Motor neuron (in vitro differentiated cells): ENCODE results near the gene DHFR2. TPM values are rescaled to one million over a fixed set of nuclear protein-coding genes. Genes with fewer than 3 reads are reported as not detected.
A peak's percentile ranks its signal among the peaks of the same experiment; 100 is the strongest.
"Not testable (repeated sequence)": the region's sequence is repeated elsewhere in the genome, so short reads cannot be mapped to it uniquely, and the experiment has no call there.

Experiments
- ATAC-seq, 8 experiments: fragments of 200-7000 bp; cut with Tn5 transposase; replicated peaks in 6 of 8; 2 replicates each; pipeline ENCODE4 v1.8.0; 2021; ENCODE audit warnings: mild to moderate bottlenecking in 8 of 8, moderate library complexity in 8 of 8
- H3K27ac ChIP-seq, 2 donors: fragments of 250-450 bp; sonication (Bioruptor Pico); 2 replicates each; pipeline ENCODE4 v1.9.0; 2021; ENCODE audit warnings: antibody characterized with exemption in 2 of 2, mild to moderate bottlenecking in 2 of 2, moderate library complexity in 1 of 2
- H3K4me1 ChIP-seq, 2 donors: fragments of 250-450 bp; sonication (Bioruptor Pico); replicated peaks in 1 of 2; 2 replicates each; pipeline ENCODE4 v1.6.1; 2021; ENCODE audit warnings: antibody characterized with exemption in 2 of 2, mild to moderate bottlenecking in 2 of 2, moderate library complexity in 1 of 2
- H3K4me3 ChIP-seq, 5 donors: fragments of 250-450 bp; sonication (Bioruptor Pico); 2 replicates each; pipeline ENCODE4 v1.9.0; 2021; ENCODE audit warnings: antibody characterized with exemption in 5 of 5, mild to moderate bottlenecking in 5 of 5, moderate library complexity in 4 of 5
- WGBS, 10 experiments: fragments of 450-650 bp; shearing (Covaris generic); methylation state at CpG; one replicate each; pipeline ENCODE4 v1.0.0; 2022; 5-methylcytosine and 5-hydroxymethylcytosine counted together
- in situ Hi-C, 9 experiments: fragments of 400-800 bp; cut with MboI; loops; one replicate each; pipeline ENCODE4 v1.15.0; 2021; ENCODE audit warnings: low sequenced_read_pairs in 9 of 9, low pct_unique_long_range_greater_than_20kb in 2 of 9; ENCODE audit not compliant: unreplicated experiment in 9 of 9
- total RNA-seq, 8 experiments: library from RNA; unstranded; fragments of 300-600 nt; gene quantifications; 2 replicates each; pipeline versions ENCODE4 v1.2.3 to v1.2.4, GENCODE V29; 2022

Gene DHFR2
- total RNA-seq, 8 experiments from 2014 or later: 4.5 to 12.5 (median 7.9) TPM

- WGBS, 10 experiments: 84 to 100% (median 91%) methylated on average over 1 to 5 of the region's 5 CpGs
- H3K4me3 ChIP-seq: no peak overlapping the region
- peaks cover 0 to 8% of the 10 kb centered on the region in 2 donors for H3K4me1 ChIP-seq
- ATAC-seq: peak in 5 of 8 experiments; percentile 41 to 77 (median 74)
- no peak overlapping the region for H3K27ac ChIP-seq
- in situ Hi-C loops: no loop called here
Observed at GRCh38 chr3:94081884-94082283, 19.2 kb upstream of the DHFR2 start.

- H3K27ac ChIP-seq, H3K4me3 ChIP-seq, in situ Hi-C loops, ATAC-seq, H3K4me1 ChIP-seq: not testable (repeated sequence)
- 100% methylated on average over 1 to 2 of the region's 5 CpGs; no CpG with 5 or more reads in 6 of the 10 experiments for WGBS, 10 experiments
Observed at GRCh38 chr3:94080552-94080951, 17.8 kb upstream of the DHFR2 start.

- ATAC-seq: no peak
- no peak overlapping the region for H3K4me3 ChIP-seq
- WGBS, 10 experiments: 75 to 100% (median 100%) methylated on average over 1 to 3 of the region's 3 CpGs; no CpG with 5 or more reads in 2 of the 10 experiments
- in situ Hi-C loops: no loop called here
- H3K27ac ChIP-seq: no peak overlapping the region
- no peaks in the 10 kb centered on the region for H3K4me1 ChIP-seq
Observed at GRCh38 chr3:94076055-94076454, 13.3 kb upstream of the DHFR2 start.

- in situ Hi-C loops: no loop called here
- Histone ChIP-seq H3K4me1 (no peaks in the 10 kb centered on the region), H3K4me3 (no peak overlapping the region), H3K27ac (no peak overlapping the region)
- WGBS, 10 experiments: 80 to 100% (median 100%) methylated on average over 1 to 3 of the region's 4 CpGs; no CpG with 5 or more reads in 3 of the 10 experiments
- ATAC-seq: no peak
Observed at GRCh38 chr3:94071713-94072284, 9.1 kb upstream of the DHFR2 start.

- H3K4me1 ChIP-seq: no peaks in the 10 kb centered on the region
- no peak overlapping the region for H3K27ac ChIP-seq
- in situ Hi-C loops: no loop called here
- no peak overlapping the region for H3K4me3 ChIP-seq
- 67 to 100% (median 99%) methylated on average over 1 to 6 of the region's 6 CpGs; no CpG with 5 or more reads in 2 of the 10 experiments for WGBS, 10 experiments
- ATAC-seq: no peak
Observed at GRCh38 chr3:94070341-94070911, 7.7 kb upstream of the DHFR2 start.

- in situ Hi-C loops: loop anchor here in 1 of 9 experiments (10.0 kb wide), 1 partner anchor 65 kb away; no protein-coding TSS in a partner anchor
Observed at GRCh38 chr3:94069194-94069813, 6.6 kb upstream of the DHFR2 start.

GRCh38 chr3:94066506-94067500, 4.1 kb upstream of the DHFR2 start:
- in situ Hi-C loops: loop anchor here in 1 of 9 experiments (10.0 kb wide), 1 partner anchor 62 kb away; no protein-coding TSS in a partner anchor
- H3K4me1 ChIP-seq: peaks cover 4 to 6% of the 10 kb centered on the region in 2 donors
- H3K27ac ChIP-seq: no peak overlapping the region
- WGBS, 10 experiments: 80 to 100% (median 87%) methylated on average over 2 to 5 of the region's 6 CpGs; no CpG with 5 or more reads in 2 of the 10 experiments
- no peak overlapping the region for H3K4me3 ChIP-seq
- no peak for ATAC-seq

More at GRCh38 chr3:94069194-94069813, 6.6 kb upstream of the DHFR2 start:
- no peak overlapping the region for H3K27ac ChIP-seq
- ATAC-seq: no peak
- no peaks in the 10 kb centered on the region for H3K4me1 ChIP-seq
- 5 to 94% (median 65%) methylated on average over 2 to 4 of the region's 4 CpGs for WGBS, 10 experiments
- no peak overlapping the region for H3K4me3 ChIP-seq

GRCh38 chr3:94065819-94066480, 3.2 kb upstream of the DHFR2 start:
- no peak overlapping the region for H3K27ac ChIP-seq
- H3K4me3 ChIP-seq: no peak overlapping the region
- in situ Hi-C loops: loop anchor here in 1 of 9 experiments (10.0 kb wide), 1 partner anchor 61 kb away; no protein-coding TSS in a partner anchor
- H3K4me1 ChIP-seq: peaks cover 4 to 11% of the 10 kb centered on the region in 2 donors
- 64 to 100% (median 100%) methylated on average over 1 of the region's 1 CpG; no CpG with 5 or more reads in 3 of the 10 experiments for WGBS, 10 experiments
- ATAC-seq: no peak

GRCh38 chr3:94065122-94065521, 2.4 kb upstream of the DHFR2 start:
- Histone ChIP-seq H3K27ac (no peak overlapping the region), H3K4me3 (no peak overlapping the region), H3K4me1 (peaks cover 4 to 11% of the 10 kb centered on the region in 2 donors)
- in situ Hi-C loops: loop anchor here in 1 of 9 experiments (10.0 kb wide), 1 partner anchor 60 kb away; no protein-coding TSS in a partner anchor
- WGBS, 10 experiments: 0 to 100% (median 60%) methylated on average over 1 of the region's 1 CpG; no CpG with 5 or more reads in 5 of the 10 experiments
- ATAC-seq: no peak

- in situ Hi-C loops: loop anchor here in 1 of 9 experiments (10.0 kb wide), 1 partner anchor 60 kb away; no protein-coding TSS in a partner anchor
- ATAC-seq: no peak
- Histone ChIP-seq H3K4me1 (peaks cover 4 to 11% of the 10 kb centered on the region in 2 donors), H3K27ac (no peak overlapping the region), H3K4me3 (no peak overlapping the region)
- 68 to 94% (median 89%) methylated on average over 2 to 6 of the region's 6 CpGs for WGBS, 10 experiments
Observed at GRCh38 chr3:94064243-94064860, 1.6 kb upstream of the DHFR2 start.

GRCh38 chr3:94063496-94064119, 892 bp upstream of the DHFR2 start:
- Histone ChIP-seq H3K4me3 (peak overlapping the region; percentile 63 to 97 (median 92)), H3K27ac (peak overlapping the region; percentile 96 to 99), H3K4me1 (peaks cover 4 to 11% of the 10 kb centered on the region in 2 donors)
- 17 to 53% (median 41%) methylated on average over 2 to 12 of the region's 17 CpGs for WGBS, 10 experiments
- in situ Hi-C loops: loop anchor here in 1 of 9 experiments (10.0 kb wide), 1 partner anchor 59 kb away; no protein-coding TSS in a partner anchor
- ATAC-seq: peak in 1 of 8 experiments; percentile 4
